H1 (cell line): Measurements from ENCODE around the gene ASCC3.

Source experiments
- BACH1 ChIP-seq: IDR thresholded peaks from 2 replicates; pipeline ENCODE4 v1.6.1; 2012; ENCODE audit warnings: low read length, improper control_type of control experiment
- EGR1 ChIP-seq: IDR thresholded peaks from 2 replicates; pipeline ENCODE4 v1.6.1; 2011; ENCODE audit warnings: low read depth, low read length, borderline replicate concordance
- PHF8 ChIP-seq: fragments of 200-600 bp; sonication (generic); conservative IDR thresholded peaks from 2 replicates; pipeline ENCODE4 v1.7.1; 2012; ENCODE audit warnings: low read depth, mild to moderate bottlenecking, inconsistent platforms, low read length, moderate library complexity
- POLR2AphosphoS5 ChIP-seq: IDR thresholded peaks from 2 replicates; pipeline ENCODE4 v1.6.1; 2011; ENCODE audit warnings: low read depth, low read length
- RAD21 ChIP-seq, 2 experiments: IDR thresholded peaks in 1 of 2; conservative IDR thresholded peaks in 1 of 2; 2 replicates each; pipeline ENCODE4 v1.6.1; 2011; ENCODE audit warnings: low read depth in 2 of 2, low read length in 2 of 2, improper control_type of control experiment in 1 of 2, inconsistent platforms in 1 of 2, mild to moderate bottlenecking in 1 of 2, moderate library complexity in 1 of 2
- RFX5 ChIP-seq: IDR thresholded peaks from 2 replicates; pipeline ENCODE4 v1.6.1; 2011; ENCODE audit warnings: low read depth, low read length, improper control_type of control experiment, borderline replicate concordance
- SIN3A ChIP-seq, 2 experiments: IDR thresholded peaks in 1 of 2; conservative IDR thresholded peaks in 1 of 2; 2 replicates each; pipeline ENCODE4 v1.6.1; 2011 to 2012; ENCODE audit warnings: low read length in 2 of 2, improper control_type of control experiment in 1 of 2, low read depth in 1 of 2, mild to moderate bottlenecking in 1 of 2
- SRF ChIP-seq: IDR thresholded peaks from 2 replicates; pipeline ENCODE4 v1.6.1; 2011; ENCODE audit warnings: mild to moderate bottlenecking, low read depth, low read length, moderate library complexity
- TAF1 ChIP-seq: IDR thresholded peaks from 2 replicates; pipeline ENCODE4 v1.6.1; 2011; ENCODE audit warnings: mild to moderate bottlenecking, low read depth, low read length
- YY1 ChIP-seq: IDR thresholded peaks from 2 replicates; pipeline ENCODE4 v1.6.1; 2011; ENCODE audit warnings: low read depth, mild to moderate bottlenecking, low read length
- TF ChIP-seq, protein P1 (sequence below), 3 experiments: IDR thresholded peaks; 1 replicate in 2 of 3; 2 replicates in 1 of 3; pipeline versions ENCODE4 v1.5.1 to v1.6.1; 2011; ENCODE audit warnings: low read length in 3 of 3, mild to moderate bottlenecking in 3 of 3, inconsistent platforms in 2 of 3, low read depth in 1 of 3, moderate library complexity in 1 of 3; ENCODE audit not compliant: insufficient read depth in 1 of 3; ENCODE audit errors: control extremely low read depth in 1 of 3
- TF ChIP-seq, protein P2 (sequence below): IDR thresholded peaks from 2 replicates; pipeline ENCODE4 v1.6.1; 2012; ENCODE audit warnings: low read length, inconsistent platforms

DNA sequence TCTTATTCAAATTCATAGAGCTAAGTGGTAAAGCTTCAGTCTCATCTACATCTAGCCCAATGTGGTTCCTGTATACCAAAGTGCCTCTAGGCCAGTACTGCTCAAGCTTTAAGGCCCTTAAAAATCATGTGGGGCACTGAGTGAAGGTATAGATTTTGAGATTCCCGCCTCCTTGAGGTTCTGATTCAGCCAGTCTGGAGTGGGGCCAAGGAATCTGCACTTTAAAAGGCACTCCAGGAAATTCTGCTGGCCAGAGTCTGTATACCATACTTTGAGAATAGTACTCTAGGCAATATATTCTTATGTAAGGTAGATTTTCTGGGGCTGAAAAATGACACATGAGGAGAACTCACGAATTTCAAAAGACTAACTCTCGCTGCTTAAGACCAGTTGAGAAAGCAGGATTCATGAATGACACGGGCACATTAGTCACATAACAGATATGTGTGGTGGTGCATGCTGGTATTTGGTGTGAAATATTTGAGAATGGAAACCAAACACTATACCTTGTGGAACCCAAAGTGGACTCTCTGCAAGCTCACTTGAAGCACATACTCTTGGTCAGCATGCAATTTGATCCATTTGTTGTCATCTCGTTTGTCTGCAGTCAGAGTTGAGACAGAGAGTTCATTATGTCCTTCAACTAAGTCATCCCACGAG is 368.8 kb downstream of the ASCC3 start:
- TF ChIP-seq RFX5 (no peak), YY1 (no peak), SIN3A (conservative IDR thresholded peaks at IDR 0.05 in 1 of 2, IDR thresholded peaks at IDR 0.05 in 1 of 2; ENCODE audit: low read depth in 1 of 2, low read length in 2 of 2) (no peak), TAF1 (no peak), POLR2AphosphoS5 (no peak), RAD21 (IDR thresholded peaks at IDR 0.05 in 1 of 2, conservative IDR thresholded peaks at IDR 0.05 in 1 of 2; ENCODE audit: low read depth in 2 of 2, low read length in 2 of 2) (no peak), SRF (no peak), EGR1 (no peak), PHF8 (no peak), BACH1 (no peak)
- TF ChIP-seq, protein P1, sequence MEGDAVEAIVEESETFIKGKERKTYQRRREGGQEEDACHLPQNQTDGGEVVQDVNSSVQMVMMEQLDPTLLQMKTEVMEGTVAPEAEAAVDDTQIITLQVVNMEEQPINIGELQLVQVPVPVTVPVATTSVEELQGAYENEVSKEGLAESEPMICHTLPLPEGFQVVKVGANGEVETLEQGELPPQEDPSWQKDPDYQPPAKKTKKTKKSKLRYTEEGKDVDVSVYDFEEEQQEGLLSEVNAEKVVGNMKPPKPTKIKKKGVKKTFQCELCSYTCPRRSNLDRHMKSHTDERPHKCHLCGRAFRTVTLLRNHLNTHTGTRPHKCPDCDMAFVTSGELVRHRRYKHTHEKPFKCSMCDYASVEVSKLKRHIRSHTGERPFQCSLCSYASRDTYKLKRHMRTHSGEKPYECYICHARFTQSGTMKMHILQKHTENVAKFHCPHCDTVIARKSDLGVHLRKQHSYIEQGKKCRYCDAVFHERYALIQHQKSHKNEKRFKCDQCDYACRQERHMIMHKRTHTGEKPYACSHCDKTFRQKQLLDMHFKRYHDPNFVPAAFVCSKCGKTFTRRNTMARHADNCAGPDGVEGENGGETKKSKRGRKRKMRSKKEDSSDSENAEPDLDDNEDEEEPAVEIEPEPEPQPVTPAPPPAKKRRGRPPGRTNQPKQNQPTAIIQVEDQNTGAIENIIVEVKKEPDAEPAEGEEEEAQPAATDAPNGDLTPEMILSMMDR (IDR thresholded peaks at IDR 0.05; ENCODE audit: control extremely low read depth in 1 of 3, insufficient read depth in 1 of 3, low read depth in 1 of 3, low read length in 3 of 3), result no peak
- TF ChIP-seq, protein P2, sequence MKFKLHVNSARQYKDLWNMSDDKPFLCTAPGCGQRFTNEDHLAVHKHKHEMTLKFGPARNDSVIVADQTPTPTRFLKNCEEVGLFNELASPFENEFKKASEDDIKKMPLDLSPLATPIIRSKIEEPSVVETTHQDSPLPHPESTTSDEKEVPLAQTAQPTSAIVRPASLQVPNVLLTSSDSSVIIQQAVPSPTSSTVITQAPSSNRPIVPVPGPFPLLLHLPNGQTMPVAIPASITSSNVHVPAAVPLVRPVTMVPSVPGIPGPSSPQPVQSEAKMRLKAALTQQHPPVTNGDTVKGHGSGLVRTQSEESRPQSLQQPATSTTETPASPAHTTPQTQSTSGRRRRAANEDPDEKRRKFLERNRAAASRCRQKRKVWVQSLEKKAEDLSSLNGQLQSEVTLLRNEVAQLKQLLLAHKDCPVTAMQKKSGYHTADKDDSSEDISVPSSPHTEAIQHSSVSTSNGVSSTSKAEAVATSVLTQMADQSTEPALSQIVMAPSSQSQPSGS, result no peak
